Glomerular visceral epithelial cell (primary cell): ENCODE measurements around the gene FIZ1.

ENCODE experiments used
- DNase-seq: peaks from one replicate; pipeline ENCODE4 v3.0.0-alpha.2; 2016; ENCODE audit errors: extremely low spot score

Gene FIZ1

GRCh38 chr19:55613930-55614710 is 14.8 kb upstream of the FIZ1 start:
- no peak for DNase-seq

- no peak for DNase-seq
Observed at GRCh38 chr19:55613396-55613795, 14.1 kb upstream of the FIZ1 start.

GRCh38 chr19:55611983-55612645 is 12.8 kb upstream of the FIZ1 start:
- no peak for DNase-seq

GRCh38 chr19:55611300-55611982 is 12.1 kb upstream of the FIZ1 start:
- no peak for DNase-seq

- no peak for DNase-seq
Observed at GRCh38 chr19:55609326-55609725, 10.0 kb upstream of the FIZ1 start.

GRCh38 chr19:55606817-55607216 is 7.5 kb upstream of the FIZ1 start:
- no peak for DNase-seq

- DNase-seq = no peak
Observed at GRCh38 chr19:55606471-55606787, 7.1 kb upstream of the FIZ1 start.

GRCh38 chr19:55605637-55606470 is 6.5 kb upstream of the FIZ1 start, which contains the start of gene ZNF865:
ZNF865 (plus strand) TSS chr19:55605647; CDS start chr19:55613619, 7,972 bp downstream.
- DNase-seq = peak; percentile 89

GRCh38 chr19:55605207-55605636 is 5.9 kb upstream of the FIZ1 start:
- DNase-seq = peak; percentile 98

GRCh38 chr19:55603581-55604292 is 4.4 kb upstream of the FIZ1 start:
- DNase-seq = no peak

- DNase-seq = no peak
Observed at GRCh38 chr19:55603115-55603514, 3.8 kb upstream of the FIZ1 start.

- no peak for DNase-seq
Observed at GRCh38 chr19:55602104-55603001, 3.0 kb upstream of the FIZ1 start.

- DNase-seq = no peak
Observed at GRCh38 chr19:55601084-55601483, 1.8 kb upstream of the FIZ1 start.

GRCh38 chr19:55600662-55601028 is 1.3 kb upstream of the FIZ1 start:
- no peak for DNase-seq

GRCh38 chr19:55599842-55600661 is 735 bp upstream of the FIZ1 start, which contains the start of gene ZNF524:
ZNF524 (plus strand) TSS chr19:55600288; CDS start chr19:55602113, 1,825 bp downstream.
- peak; percentile 90 for DNase-seq

- DNase-seq = peak; percentile 98
Observed at GRCh38 chr19:55598719-55599467, 424 bp downstream of the FIZ1 start.

- no peak for DNase-seq
Observed at GRCh38 chr19:55598034-55598433, 1.3 kb downstream of the FIZ1 start.

- no peak for DNase-seq
Observed at GRCh38 chr19:55597501-55597921, 1.8 kb downstream of the FIZ1 start.
